Uterus (tissue), 4 donors: ENCODE data around the gene SUGCT. TPM values are rescaled to one million over a fixed set of nuclear protein-coding genes. Genes with fewer than 3 reads are reported as not detected.

Experiments used
- DNase-seq, 2 donors: peaks; one replicate each; pipeline ENCODE4 v3.0.0-alpha.2; 2019 to 2020
- H3K27ac ChIP-seq, 2 donors: fragments of 200-600 bp; sonication (generic); 1 replicate in 1 of 2; 2 replicates in 1 of 2; pipeline ENCODE4 v1.5.1; 2016 to 2018
- H3K27me3 ChIP-seq, 2 donors: fragments of 200-600 bp; sonication (generic); one replicate each; pipeline ENCODE4 v1.5.1; 2018 to 2019; ENCODE audit warnings: control low read depth in 1 of 2
- H3K36me3 ChIP-seq, 2 donors: fragments of 200-600 bp; sonication (generic); one replicate each; pipeline ENCODE4 v1.5.1; 2019; ENCODE audit warnings: control low read depth in 1 of 2
- H3K4me1 ChIP-seq, 2 donors: fragments of 200-600 bp; sonication (generic); one replicate each; pipeline ENCODE4 v1.5.1; 2018 to 2019; ENCODE audit warnings: control low read depth in 1 of 2
- H3K4me3 ChIP-seq, 2 donors: fragments of 200-600 bp; sonication (generic); 1 replicate in 1 of 2; 2 replicates in 1 of 2; pipeline ENCODE4 v1.5.1; 2018 to 2019; ENCODE audit warnings: mild to moderate bottlenecking in 1 of 2
- H3K9me3 ChIP-seq, 2 donors: fragments of 200-600 bp; sonication (generic); one replicate each; pipeline ENCODE4 v1.5.1; 2019; ENCODE audit warnings: control low read depth in 1 of 2
- POLR2A ChIP-seq, 2 donors: fragments of 450-650 bp; IDR thresholded peaks; one replicate each; pipeline ENCODE4 v1.6.1; 2016; ENCODE audit warnings: antibody characterized with exemption in 2 of 2, mild to moderate bottlenecking in 1 of 2, moderate library complexity in 1 of 2
- intact Hi-C: fragments of 100-400 bp; cut with DNase I; formaldehyde crosslinking; loops from one replicate; pipeline ENCODE4 v1.15.1; 2023; ENCODE audit warnings: low total_unique reads
- total RNA-seq, 4 donors: library from RNA; depleted of rRNA in 3 of 4; stranded (reverse); fragments of >200 nt in 3 of 4; gene quantifications; one replicate each; pipeline versions ENCODE4 v1.1.0 to v1.2.4, GENCODE V29; 2014 to 2023
- TF ChIP-seq, protein P1 (sequence below), 4 experiments: fragments of 200-600 bp in 2 of 4; fragments of 450-650 bp in 2 of 4; sonication (generic) in 2 of 4; IDR thresholded peaks; one replicate each; pipeline ENCODE4 v1.5.1; 2016 to 2019; ENCODE audit warnings: antibody characterized with exemption in 4 of 4, mild to moderate bottlenecking in 2 of 4, moderate library complexity in 1 of 4
- donor health status: DM: yes; HTN: yes; CAD: no.

Gene SUGCT
- total RNA-seq, 4 donors from 2014 or later = 2.0 to 9.6 (median 6.3) TPM; not detected in 1

DNA sequence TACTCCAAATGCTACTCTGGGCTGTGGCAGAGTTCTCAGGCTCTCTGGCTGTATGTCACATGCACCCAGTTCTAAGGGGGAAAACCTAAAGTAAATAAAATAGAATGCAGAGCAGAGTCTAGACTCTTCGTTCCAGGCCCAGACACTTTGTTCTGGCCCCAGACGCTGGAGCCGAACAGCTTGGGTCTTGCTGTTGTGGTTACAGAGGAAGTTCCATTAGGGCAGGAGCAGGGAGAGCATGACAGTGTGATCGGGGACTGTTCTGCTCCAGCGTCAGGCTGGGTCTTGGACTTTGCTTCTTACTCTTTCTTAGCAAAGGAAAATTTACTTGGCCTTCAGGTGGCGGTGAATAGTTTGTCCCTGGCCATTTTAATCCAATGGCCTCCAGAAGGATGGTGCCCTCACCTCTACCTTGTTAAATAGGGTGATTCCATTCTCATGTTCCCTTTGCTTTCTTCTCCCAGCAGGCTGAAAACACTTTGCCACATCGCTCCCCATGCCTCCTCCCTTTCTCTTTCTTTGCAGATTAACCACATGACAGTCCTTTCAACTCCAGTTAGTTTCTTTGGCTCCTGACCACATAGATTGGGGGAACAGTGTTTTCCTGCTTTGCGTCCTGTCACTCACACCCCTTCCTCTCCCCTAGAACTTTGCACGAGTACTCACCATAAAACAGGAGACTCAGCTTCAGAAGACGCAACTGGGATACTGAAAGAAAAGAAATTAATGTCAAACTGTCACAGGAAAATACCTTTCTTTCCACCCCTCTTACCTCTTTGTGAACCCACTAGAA is 730.8 kb downstream of the SUGCT start:
- intact Hi-C loops = no loop called here
- H3K27ac ChIP-seq = peak overlapping the region in 1 of 2 donors; percentile 14

DNA sequence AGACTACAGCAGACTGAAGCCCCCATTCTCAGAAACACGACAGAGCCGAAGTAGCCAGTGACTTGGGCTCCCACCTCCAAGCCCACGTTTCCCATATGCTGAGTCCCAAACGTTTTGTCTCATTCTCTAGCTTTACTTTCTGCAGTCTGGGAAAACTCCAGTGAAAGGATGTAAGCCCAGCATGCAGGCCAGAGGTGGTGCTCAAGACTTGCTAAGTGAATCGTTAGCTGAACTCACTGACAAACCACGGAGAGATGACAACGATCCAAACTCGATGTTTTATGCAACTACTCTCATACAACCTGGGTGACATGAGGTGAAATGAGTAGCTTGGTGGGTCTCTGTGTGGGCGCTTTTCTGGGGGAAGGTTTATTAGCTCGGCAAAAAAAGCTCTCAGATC is 731.8 kb downstream of the SUGCT start:
- intact Hi-C loops = no loop called here
- H3K4me3 ChIP-seq = no peak overlapping the region
- DNase-seq = peak; percentile 27 to 46

More for the DNA sequence above, 730.8 kb downstream of the SUGCT start:
- Histone ChIP-seq H3K9me3 (no peaks in the 10 kb centered on the region), H3K4me1 (no peaks in the 10 kb centered on the region), H3K36me3 (no peaks in the 10 kb centered on the region), H3K4me3 (no peak overlapping the region), H3K27me3 (no peaks in the 10 kb centered on the region)
- no peak for DNase-seq
- TF ChIP-seq, protein P1, sequence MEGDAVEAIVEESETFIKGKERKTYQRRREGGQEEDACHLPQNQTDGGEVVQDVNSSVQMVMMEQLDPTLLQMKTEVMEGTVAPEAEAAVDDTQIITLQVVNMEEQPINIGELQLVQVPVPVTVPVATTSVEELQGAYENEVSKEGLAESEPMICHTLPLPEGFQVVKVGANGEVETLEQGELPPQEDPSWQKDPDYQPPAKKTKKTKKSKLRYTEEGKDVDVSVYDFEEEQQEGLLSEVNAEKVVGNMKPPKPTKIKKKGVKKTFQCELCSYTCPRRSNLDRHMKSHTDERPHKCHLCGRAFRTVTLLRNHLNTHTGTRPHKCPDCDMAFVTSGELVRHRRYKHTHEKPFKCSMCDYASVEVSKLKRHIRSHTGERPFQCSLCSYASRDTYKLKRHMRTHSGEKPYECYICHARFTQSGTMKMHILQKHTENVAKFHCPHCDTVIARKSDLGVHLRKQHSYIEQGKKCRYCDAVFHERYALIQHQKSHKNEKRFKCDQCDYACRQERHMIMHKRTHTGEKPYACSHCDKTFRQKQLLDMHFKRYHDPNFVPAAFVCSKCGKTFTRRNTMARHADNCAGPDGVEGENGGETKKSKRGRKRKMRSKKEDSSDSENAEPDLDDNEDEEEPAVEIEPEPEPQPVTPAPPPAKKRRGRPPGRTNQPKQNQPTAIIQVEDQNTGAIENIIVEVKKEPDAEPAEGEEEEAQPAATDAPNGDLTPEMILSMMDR (IDR thresholded peaks at IDR 0.05) = no peak
- TF ChIP-seq POLR2A (IDR thresholded peaks at IDR 0.05) = no peak

DNA sequence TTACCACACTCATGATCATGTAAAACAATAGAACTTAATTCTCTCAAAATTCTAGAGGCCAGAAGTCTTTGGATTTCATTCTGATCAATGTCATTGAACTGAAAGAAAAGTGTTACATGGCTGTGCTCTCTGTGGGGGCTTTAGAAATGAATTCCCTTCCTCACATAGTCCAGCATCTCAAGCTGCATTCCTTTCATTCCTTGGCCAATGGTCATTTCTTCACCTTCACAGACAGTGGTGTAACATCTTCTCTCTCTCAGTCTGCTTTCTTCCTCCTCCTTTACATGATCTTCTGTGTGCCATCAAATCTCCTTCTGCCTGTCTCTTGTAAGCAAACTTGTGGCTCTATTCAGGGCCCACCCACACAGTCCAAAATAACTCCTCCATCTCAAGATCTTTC is 735.3 kb downstream of the SUGCT start:
- intact Hi-C loops = no loop called here
- Histone ChIP-seq H3K36me3 (no peaks in the 10 kb centered on the region), H3K27ac (no peak overlapping the region), H3K4me3 (no peak overlapping the region), H3K27me3 (no peaks in the 10 kb centered on the region), H3K9me3 (no peaks in the 10 kb centered on the region), H3K4me1 (no peaks in the 10 kb centered on the region)
- no peak for DNase-seq
- TF ChIP-seq POLR2A (IDR thresholded peaks at IDR 0.05) = no peak
- TF ChIP-seq, protein P1 (IDR thresholded peaks at IDR 0.05) = no peak

More for the DNA sequence above, 731.8 kb downstream of the SUGCT start:
- no peak for TF ChIP-seq POLR2A (IDR thresholded peaks at IDR 0.05)
- TF ChIP-seq, protein P1 (IDR thresholded peaks at IDR 0.05) = peak; percentile 27 to 61 (median 32)
- H3K36me3 ChIP-seq = no peaks in the 10 kb centered on the region
- peak overlapping the region; percentile 14 to 42 for H3K27ac ChIP-seq
- H3K27me3 ChIP-seq = no peaks in the 10 kb centered on the region
- no peaks in the 10 kb centered on the region for H3K4me1 ChIP-seq
- H3K9me3 ChIP-seq = no peaks in the 10 kb centered on the region

DNA sequence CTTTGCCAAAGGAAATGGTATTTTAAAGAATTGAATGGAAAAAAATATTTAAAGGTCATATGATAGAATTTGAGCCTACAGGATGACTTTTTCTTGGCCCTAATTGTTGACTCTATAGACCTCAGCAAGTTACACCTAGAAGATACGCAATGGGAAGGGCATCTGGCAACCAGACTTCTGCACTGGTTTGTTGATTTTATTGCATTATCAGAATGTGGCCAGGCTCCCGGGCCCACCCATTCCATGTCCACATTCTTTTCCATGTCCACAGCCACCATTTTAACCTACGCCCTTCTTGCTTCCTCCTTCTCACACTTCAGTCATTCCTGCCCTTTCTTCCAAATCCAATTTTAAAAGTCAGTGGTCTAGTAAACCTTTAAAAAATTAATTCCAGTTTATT is 738.4 kb downstream of the SUGCT start:
- intact Hi-C loops = no loop called here
- TF ChIP-seq, protein P1 (IDR thresholded peaks at IDR 0.05) = no peak
- no peak for TF ChIP-seq POLR2A (IDR thresholded peaks at IDR 0.05)
- H3K9me3 ChIP-seq = no peaks in the 10 kb centered on the region
- no peak overlapping the region for H3K4me3 ChIP-seq
- no peaks in the 10 kb centered on the region for H3K27me3 ChIP-seq
- H3K36me3 ChIP-seq = no peaks in the 10 kb centered on the region
- H3K4me1 ChIP-seq = no peaks in the 10 kb centered on the region
- no peak for DNase-seq
- no peak overlapping the region for H3K27ac ChIP-seq

DNA sequence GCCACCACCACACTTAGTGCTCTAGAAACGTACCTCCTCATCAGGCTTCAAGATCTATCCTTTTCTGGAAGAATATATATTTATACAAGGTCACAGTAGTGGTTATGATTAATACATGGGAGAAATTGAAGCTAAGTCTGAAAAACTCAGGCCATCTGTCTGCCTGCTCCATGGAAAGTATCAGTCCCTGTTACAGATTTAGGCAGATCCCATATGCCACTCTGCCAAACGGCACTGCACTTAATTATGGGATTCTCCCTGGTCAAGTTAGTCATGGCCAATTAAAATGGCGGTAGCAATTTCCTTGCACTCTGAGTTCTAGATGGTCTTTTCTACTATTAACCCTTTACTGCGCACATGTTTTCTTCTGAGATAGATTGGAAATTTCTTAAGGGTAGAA is 740.0 kb downstream of the SUGCT start:
- Histone ChIP-seq H3K4me3 (no peak overlapping the region), H3K27ac (no peak overlapping the region), H3K4me1 (no peaks in the 10 kb centered on the region), H3K9me3 (no peaks in the 10 kb centered on the region), H3K27me3 (no peaks in the 10 kb centered on the region), H3K36me3 (no peaks in the 10 kb centered on the region)
- intact Hi-C loops = no loop called here
- DNase-seq = no peak
- no peak for TF ChIP-seq POLR2A (IDR thresholded peaks at IDR 0.05)
- TF ChIP-seq, protein P1 (IDR thresholded peaks at IDR 0.05) = no peak
